ENCODE data around the gene NYNRIN.

Gene NYNRIN

DNA sequence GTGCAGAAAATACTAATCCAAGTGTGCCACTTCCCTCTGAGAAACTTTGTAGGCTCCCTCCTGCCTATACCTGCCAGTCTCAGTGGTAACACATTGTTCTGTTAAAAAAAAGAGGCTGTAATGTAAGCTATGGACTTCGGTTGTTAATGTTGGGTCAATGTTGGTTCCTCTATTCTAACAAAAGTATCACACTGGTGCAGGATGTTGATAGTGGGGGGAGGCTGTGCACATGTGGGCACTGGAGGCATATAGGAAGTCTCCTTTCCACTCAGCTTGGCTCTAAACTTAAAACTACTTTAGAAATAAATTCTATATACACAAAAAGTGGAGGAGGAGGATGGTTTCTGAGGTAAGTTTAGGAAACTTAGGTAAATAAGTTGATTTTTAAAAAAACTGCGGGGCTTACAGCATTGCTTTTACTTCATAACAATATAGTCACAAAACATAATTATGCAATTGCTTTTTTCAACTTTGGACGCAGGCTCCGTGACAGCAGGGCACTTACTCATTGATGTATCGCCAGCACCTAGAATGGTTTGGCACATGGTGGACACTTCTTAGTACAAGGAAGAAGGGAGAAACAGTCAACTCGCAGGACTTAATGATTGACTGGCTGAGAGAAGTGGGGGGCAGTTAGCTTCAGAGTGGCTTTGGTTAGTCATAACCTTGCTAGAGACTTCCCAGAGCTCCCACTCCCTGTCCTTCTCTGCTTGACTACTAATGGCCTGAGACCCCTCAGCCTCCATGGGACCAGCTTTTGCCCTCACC, 7.9 kb upstream of the NYNRIN start:
- FAIRE-seq = no peak
- DNase-seq (ENCODE audit: low spot score) = no peak

DNA sequence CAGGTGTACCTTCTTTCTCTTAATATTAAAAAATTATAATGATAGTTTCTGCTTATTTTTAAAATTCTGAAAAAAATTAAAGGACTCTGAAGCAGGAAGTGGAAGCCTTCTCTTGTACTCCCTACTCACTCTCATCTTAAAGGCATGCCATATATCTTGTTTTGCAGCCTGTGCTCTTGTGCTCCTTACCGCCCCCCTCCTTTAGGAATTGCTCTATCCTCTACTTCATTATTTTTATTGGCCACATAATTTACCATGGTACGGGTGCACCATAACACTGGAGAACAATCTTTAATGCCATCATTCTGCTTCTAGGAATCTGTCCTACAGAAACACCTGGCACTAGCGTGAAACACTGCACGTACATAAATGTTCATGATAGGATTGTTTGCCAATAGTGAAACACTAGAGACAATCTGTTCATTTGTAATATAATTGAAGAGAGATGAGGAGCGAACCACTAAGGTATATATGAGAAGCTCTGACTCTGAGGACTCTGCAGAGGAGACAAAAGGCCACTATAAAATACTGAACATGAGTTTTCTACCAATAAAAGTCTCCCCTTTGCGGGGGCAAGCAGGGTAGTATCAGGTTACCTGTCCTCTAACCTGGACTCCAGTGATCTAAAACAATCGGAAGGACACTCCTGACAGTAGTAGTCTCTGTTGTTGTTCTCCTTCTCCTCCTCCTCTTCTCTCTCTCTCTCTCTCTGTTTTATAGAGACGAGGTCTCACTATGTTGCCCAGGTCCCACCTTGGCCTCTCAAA, 6.3 kb upstream of the NYNRIN start:
- FAIRE-seq (no peak), DNase-seq (ENCODE audit: low spot score) (peak; percentile 65)

- FAIRE-seq = no peak
- no peak for DNase-seq (ENCODE audit: low spot score)
Observed at GRCh38 chr14:24394275-24394674, 4.5 kb upstream of the NYNRIN start.

DNA sequence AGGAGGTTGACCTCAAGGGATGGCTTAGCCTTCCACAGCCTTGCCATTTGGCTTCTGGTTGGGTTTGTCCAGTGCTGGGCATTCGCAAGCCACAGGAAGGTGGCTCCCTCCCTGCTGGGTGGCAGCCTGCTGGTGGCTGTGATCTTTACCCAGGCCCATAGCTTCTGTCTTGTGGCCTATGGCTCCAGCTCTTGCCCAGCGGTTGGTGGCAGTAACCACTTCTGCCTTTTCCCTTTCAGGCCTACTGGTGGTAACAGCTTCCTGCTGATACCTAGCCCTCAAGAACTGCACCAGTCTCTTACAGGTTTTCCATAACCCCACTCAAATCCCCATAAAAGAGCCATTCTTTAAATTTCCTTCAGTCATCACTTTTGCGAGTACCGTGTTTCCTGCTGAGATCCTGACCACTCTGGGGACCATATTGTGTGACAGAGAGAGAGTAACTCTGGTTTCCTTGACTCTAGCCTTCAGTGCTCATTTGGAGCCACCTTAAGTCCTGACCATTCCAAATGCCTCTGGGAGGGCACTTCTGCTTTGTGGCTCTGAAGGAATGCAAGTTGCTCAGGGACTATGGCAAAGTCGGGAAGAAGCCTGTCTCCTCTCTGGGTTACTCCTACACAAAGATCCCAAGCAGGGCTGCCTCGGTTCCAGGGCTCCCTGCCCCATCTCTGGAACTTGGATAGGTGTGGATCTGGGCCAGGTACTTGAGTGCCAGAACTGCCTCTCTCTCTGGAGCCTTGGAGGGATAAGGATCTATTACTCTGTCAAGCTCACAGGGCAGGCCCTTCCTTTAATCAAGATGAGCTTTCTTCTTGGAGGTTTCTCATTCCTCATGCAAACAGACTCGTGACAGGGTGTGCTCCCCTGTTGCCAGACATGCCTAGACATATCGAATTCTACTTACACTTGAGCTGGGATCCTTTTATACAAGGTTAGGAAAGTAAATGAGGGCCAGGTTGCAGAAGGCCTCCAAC, 2.9 kb upstream of the NYNRIN start:
- FAIRE-seq = no peak
- no peak for DNase-seq (ENCODE audit: low spot score)

GRCh38 chr14:24397639-24398292, 1.0 kb upstream of the NYNRIN start:
- DNase-seq (ENCODE audit: low spot score) = no peak
- no peak for FAIRE-seq

- FAIRE-seq = no peak
- DNase-seq (ENCODE audit: low spot score) = no peak
Observed at GRCh38 chr14:24398293-24398652, 530 bp upstream of the NYNRIN start.

GRCh38 chr14:24399447-24399822, 632 bp downstream of the NYNRIN start:
- no peak for DNase-seq (ENCODE audit: low spot score)
- no peak for FAIRE-seq

DNA sequence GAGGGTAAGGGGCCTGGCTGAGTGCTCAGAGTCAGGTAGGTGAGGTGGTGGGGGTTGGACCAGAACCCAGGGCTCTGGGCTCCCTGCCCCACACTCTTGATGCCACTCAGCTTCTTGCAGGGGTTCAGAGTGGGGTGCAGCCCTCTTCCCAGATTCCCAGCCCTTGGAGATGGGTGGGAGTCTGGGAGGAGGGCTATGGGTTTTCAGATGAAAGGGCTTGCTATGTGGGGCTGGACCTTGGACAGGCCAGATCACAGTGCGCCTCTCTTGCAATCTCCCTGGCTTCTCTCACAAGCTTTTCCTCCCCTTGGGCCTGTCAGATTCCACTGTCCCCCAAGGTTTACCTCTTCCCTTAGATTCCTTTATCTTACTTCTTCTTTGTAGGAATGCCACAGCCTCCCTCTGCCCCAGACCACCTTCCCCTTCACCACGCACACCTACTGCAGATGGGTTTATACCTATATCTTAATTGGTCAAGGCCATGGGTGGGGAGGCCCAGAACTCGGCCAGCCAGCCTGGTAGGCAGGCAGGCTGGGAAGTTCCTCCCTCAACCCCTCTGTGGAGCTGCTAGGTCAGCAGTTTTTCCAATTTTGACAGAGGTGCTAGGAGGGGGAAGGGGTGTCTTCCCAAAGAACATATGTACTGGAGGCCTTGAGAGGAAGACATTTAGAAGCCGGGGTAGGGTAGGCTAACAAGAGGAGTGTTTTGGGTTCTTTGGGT, 1.4 kb downstream of the NYNRIN start:
- FAIRE-seq = no peak
- DNase-seq (ENCODE audit: low spot score) = no peak

DNA sequence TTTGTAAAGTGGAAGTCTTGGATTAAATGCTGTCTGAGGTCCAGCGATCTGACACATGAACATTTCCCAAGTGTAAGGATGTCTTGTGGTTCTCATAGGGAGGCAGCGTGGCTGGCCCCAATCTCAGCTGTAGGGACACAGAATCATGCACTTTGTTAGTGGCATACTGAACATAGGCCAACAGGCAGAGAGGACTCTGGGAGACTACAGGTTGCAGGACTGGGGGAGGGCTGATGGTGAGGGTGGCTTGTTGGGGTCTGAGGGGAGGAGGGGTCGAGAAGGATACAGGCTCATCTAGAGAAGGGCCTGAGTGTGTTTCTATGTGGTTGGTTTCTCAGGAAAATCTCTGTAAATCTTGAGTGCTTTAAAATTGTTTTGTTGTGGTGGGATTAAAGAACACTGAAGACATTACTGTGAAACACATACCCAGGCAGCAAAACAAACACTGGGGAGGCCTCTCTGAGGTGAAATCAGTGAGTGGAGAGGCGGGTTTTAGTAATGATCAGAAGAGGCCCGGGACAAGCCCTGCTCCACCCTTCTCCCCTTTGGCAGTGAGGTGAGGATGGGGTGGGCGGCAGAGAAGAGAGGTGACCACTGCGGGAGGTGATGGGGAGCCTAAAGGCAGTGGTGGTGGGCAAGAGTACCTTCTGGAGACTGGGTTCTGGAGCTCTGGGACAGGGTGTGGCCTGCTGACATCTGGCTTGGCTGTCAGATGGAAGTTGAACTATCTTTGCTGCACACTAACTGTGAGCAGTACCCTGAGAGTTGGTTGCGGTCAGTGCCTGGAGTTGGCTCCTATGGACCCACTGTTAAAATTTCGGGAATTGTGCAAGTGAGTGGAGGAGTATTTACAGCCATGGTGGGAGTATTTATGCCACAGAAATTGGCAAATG, 3.3 kb downstream of the NYNRIN start:
- no peak for FAIRE-seq

DNA sequence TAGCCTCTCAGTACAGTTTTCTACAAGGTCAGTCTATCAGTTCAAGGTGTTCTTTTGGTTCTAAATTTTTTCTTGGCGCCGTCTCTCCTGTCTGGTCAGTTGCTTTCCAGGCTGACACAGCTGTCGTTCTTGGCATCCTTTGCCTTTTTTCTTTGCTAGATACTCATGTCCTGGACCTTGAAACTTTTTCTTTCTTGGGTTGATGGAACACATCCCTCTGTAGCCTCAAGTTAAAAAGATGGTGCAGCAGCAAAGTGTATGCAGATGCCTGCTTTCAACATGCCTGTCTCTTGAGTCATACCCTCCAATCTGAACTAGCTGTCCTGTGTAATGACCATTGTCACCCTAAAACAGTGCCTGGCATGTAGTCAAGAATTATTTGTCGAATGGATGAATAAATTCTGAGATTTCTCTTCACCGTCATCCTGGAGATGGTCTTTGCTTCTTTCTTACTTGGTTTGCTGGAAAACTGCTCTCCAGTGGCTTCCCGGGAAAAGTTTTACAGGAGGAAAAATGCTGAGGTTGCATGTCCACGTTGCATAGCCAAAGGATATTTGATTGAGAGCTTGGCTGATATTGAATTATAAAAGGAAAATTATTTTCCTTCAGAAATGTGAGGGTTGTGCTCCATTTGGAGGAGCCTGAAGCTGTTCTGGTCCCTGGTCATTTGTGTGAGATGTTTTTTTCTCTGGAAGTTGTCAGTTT, 4.6 kb downstream of the NYNRIN start:
- no peak for FAIRE-seq

More for the DNA sequence above, 3.3 kb downstream of the NYNRIN start:
- no peak for DNase-seq (ENCODE audit: low spot score)

DNA sequence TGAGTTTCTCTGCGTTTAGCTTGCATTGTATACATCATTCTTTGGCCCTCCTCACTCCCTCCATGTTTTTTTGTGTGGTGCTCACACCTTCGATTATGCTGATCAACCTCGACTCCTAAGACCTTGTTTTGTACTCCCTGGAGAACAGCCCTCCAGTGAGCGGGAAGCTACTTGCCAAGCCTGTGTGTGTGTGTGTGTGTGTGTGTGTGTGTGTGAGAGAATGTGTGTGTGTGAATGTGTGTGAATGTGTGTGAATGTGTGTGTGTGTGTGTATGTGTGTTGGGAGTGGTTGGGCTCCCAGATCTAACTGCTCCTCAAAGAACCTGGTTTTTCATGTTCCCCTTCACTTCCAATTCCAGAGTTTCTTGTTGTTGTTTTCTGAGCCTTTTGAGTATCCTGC, 6.0 kb downstream of the NYNRIN start:
- DNase-seq (ENCODE audit: low spot score) = no peak
- FAIRE-seq = no peak

More for the DNA sequence above, 4.6 kb downstream of the NYNRIN start:
- DNase-seq (ENCODE audit: low spot score) = no peak

- DNase-seq (ENCODE audit: low spot score) (no peak), FAIRE-seq (no peak)
Observed at GRCh38 chr14:24406416-24406815, 7.6 kb downstream of the NYNRIN start.

GRCh38 chr14:24407608-24408325, 9.0 kb downstream of the NYNRIN start:
- no peak for DNase-seq (ENCODE audit: low spot score)
- no peak for FAIRE-seq

DNA sequence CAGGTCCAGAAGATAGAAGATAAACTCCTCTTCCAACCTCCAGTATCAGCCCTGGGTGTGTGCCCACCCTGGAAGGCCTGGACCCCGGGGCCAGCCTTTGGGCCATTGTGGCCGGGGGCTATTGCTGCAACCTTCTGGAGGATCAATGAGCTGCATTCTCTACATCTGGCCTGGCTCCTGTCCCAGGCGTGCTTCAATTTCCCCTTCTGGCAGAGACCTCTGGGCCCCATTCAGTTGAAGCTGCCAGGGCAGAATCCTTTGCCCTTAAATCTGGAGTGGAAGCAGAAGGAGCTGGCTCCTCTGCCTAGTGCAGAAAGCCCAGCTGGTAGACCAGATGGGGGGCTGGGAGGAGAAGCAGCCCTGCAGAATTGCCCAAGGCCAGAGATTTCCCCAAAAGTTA, 10.0 kb downstream of the NYNRIN start:
- no peak for FAIRE-seq
- no peak for DNase-seq (ENCODE audit: low spot score)

- no peak for DNase-seq (ENCODE audit: low spot score)
- FAIRE-seq = no peak
Observed at GRCh38 chr14:24409192-24409591, 10.4 kb downstream of the NYNRIN start.

DNA sequence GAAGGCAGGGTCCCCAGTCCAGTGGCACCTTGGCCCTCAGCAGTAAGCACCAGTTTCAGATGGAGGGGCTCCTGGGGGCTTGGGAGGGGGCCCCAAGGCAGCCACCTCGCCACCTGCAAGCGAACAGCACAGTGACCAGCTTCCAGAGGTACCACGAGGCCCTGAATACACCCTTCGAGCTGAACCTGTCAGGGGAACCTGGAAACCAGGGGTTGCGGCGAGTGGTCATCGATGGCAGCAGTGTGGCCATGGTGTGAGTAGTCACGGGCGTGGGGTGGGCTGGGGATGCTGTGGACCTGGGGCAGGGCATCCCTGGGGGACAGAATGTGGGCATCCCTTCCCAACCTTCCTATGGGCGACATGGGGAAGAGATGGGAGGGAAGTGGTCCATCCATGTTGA, 11.2 kb downstream of the NYNRIN start:
- FAIRE-seq = no peak
- DNase-seq (ENCODE audit: low spot score) = no peak

- FAIRE-seq = no peak
- DNase-seq (ENCODE audit: low spot score) = peak; percentile 52
Observed at GRCh38 chr14:24411443-24412389, 12.9 kb downstream of the NYNRIN start.

All from urothelium cell line (cell line).